DLD1 (cell line): ENCODE results near the gene ANO7.

Experiments
- in situ Hi-C: cut with HindIII; loops from 2 replicates; pipeline ENCODE4 v1.10.0; 2017; ENCODE audit warnings: low sequenced_read_pairs

ANO7 gene

GRCh38 chr2:241188361-241189092, at the start of gene ANO7:
TSS of gene ANO7 (plus strand) at chr2:241188677. CDS start at chr2:241190064, 1,387 bp downstream.
- in situ Hi-C loops, result no loop called here

GRCh38 chr2:241139531-241140444, 48.7 kb upstream of the ANO7 start:
- in situ Hi-C loops, result loop anchor here (10.0 kb wide), 1 partner anchor 295 kb away; no protein-coding TSS in a partner anchor

- in situ Hi-C loops, result loop anchor here (10.0 kb wide), 1 partner anchor 296 kb away; no protein-coding TSS in a partner anchor
These were observed 48.0 kb upstream of the ANO7 start for GRCh38 chr2:241140445-241140840.

DNA sequence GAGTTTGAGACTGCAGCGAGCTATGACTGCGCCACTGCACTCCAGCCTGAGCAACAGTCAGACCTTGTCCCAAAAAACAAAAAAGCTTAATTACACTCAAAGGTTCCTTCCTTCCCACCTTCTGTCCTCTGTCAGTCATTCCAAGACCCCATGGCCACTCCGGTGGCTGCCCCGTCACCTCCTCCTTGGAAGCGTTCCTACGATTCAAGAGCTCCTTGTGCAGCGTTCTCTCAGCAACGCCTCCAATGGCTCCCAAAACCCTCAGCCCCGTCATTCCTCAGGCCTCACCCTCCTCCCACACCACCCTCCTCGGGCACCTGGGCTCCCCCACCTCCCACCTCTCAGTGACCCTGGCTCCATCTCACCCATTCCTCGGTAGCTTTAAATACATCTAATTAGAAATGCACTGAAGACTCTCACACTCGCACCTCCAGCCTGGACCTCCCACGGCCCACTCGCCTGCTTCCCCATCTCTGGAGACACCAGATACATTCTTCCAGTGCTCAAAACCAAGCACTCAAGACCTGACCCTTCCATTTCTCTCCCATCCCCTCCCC, 47.2 kb upstream of the ANO7 start:
- in situ Hi-C loops, result loop anchor here (10.0 kb wide), 1 partner anchor 296 kb away; no protein-coding TSS in a partner anchor

- in situ Hi-C loops, result loop anchor here (10.0 kb wide), 1 partner anchor 297 kb away; no protein-coding TSS in a partner anchor
These were observed 46.4 kb upstream of the ANO7 start for GRCh38 chr2:241142063-241142462.

- in situ Hi-C loops, result loop anchor here (10.0 kb wide), 1 partner anchor 298 kb away; no protein-coding TSS in a partner anchor
These were observed 45.9 kb upstream of the ANO7 start for GRCh38 chr2:241142593-241142992.

DNA sequence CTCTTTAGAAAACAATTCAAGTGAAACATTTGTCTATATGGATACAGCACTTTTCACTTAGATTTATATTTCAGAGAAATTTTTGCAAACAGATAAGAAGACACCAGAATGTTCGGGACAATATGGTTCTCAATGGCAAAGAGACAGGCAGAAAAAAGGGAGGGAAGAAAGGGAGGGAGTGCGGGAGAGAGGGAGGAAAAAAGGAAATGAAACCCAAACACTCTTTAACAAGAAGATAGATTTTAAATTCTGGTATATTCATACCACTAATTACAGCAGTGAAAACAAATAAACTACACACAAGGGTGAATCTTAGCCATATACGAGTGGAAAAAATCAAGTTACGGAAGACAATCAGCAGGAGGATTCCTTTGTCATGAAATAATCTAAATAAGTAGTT, 42.2 kb upstream of the ANO7 start:
- in situ Hi-C loops, result loop anchor here (10.0 kb wide), 1 partner anchor 301 kb away; no protein-coding TSS in a partner anchor

GRCh38 chr2:241147336-241147735, 41.1 kb upstream of the ANO7 start:
- in situ Hi-C loops, result loop anchor here (10.0 kb wide), 1 partner anchor 303 kb away; no protein-coding TSS in a partner anchor

DNA sequence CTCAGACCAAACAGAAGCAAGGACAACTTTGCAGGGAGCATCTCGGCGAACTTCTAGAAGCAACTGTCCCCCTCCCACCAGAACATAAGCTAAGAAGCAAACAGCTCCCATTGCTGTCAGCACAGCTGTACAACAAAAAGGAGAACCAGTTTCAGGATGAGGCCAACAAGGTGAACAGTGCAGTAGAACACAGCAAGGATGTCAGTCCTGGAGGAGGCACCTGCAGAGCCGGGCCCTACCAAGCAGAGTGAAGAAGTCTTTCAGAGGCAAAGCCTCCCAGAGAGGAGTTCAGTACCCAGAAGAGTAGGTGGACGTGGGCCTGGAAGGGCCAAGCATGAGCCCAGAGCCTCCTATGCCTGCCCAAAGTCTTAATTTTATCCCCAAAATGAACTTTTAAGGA, 40.2 kb upstream of the ANO7 start:
- in situ Hi-C loops, result loop anchor here (10.0 kb wide), 1 partner anchor 303 kb away; no protein-coding TSS in a partner anchor

DNA sequence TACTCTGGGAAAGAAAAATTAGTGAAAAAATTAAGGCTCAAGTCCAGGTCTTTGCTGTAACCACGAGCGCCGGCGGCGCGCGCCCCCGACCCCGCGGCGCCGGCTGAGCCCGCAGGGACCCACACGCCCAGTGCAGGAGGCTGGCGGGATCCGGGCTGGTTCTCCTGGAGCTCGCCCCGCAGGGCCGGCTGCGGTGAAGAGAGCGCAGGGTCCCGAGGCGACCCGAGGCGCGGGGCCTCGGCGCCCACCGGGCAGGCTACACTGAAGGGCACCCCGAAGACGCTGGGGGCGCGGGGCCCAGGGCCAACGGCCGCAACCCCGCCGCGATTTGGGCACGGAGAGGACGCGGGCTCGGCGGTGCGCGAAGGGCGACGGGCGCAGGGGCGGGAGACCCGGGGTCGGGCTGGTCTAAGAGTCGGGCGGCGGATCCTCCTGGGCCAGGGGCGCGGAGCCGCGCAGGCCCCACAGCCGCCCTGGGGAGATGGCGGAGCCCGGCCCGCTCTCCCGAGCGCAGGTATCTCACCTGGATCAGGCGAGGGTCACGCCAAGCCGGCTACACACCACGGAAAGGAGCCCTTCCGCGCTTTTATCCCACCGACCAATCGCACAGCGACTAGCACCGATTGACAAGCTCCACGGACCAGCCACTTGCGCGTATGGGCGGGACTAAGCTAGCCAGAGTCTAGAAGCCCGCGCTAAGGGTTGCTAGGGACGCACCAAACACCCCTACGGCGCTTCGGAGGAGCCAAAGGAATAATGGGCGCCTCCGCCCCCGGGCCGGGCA, 39.4 kb upstream of the ANO7 start, which contains the start of gene PASK:
Gene PASK, minus strand, starts transcription at position 582 of the 784 bp plus-strand sequence. CDS start 6,440 bp downstream, outside the sequence.
- in situ Hi-C loops, result loop anchor here (10.0 kb wide), 1 partner anchor 304 kb away; no protein-coding TSS in a partner anchor

DNA sequence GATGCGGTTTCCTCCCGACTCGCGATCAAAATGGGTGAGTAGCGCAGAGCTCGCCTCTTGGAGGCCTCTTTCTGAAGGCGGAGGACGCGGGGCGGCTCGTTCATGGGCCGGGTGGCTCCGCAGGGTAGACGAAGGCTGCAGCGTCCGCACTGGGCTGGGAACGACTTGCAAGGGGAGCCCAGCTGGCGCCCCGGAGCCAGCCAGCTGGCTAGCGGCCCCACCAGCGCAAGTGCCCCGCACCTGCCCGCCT, 38.9 kb upstream of the ANO7 start:
- in situ Hi-C loops, result loop anchor here (10.0 kb wide), 1 partner anchor 305 kb away; no protein-coding TSS in a partner anchor

GRCh38 chr2:241149925-241150659, 38.4 kb upstream of the ANO7 start, which contains the start of gene PPP1R7:
TSS of gene PPP1R7 (plus strand) at chr2:241150467. CDS start at chr2:241150496, 29 bp downstream.
- in situ Hi-C loops, result loop anchor here (10.0 kb wide), 1 partner anchor 305 kb away; no protein-coding TSS in a partner anchor

- in situ Hi-C loops, result no loop called here
These were observed 37.6 kb upstream of the ANO7 start for GRCh38 chr2:241150660-241151530.

DNA sequence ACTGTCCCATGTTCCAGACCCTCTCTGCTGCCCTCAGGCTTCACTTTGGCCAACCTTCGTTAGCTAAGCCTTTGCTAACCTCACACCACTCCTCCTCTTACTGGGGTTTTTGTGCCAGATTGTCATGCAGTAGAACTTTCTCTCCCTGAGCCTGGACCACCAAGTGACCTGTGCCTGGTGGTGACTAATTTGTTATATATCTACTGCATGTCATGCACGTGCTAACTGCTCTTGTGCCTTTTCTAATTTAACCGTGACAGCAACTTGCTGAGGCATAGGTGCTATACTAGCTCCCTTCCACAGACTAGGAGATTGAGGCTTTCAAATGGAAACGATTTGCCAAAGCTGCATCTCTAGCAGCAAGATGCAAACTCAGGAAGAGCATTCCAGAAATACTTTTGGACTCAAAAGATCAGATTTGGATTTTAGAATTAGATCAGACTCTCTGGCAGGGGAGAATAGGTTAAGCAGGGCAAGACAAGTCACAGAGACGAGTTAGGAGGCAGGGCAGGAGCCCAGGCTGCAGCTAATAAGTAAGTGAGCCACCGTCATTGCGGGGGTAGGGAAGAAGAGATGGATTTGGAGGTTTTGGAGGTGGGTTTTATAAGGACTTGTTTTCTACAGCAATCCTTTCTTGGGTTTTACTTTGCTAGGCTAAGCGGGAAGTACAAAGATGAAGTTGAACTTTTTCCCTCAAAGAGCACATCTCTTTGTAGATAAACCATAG, 36.4 kb upstream of the ANO7 start:
- in situ Hi-C loops, result no loop called here

- in situ Hi-C loops, result no loop called here
These were observed 34.9 kb upstream of the ANO7 start for GRCh38 chr2:241153616-241154015.

GRCh38 chr2:241154915-241155314, 33.6 kb upstream of the ANO7 start:
- in situ Hi-C loops, result no loop called here

DNA sequence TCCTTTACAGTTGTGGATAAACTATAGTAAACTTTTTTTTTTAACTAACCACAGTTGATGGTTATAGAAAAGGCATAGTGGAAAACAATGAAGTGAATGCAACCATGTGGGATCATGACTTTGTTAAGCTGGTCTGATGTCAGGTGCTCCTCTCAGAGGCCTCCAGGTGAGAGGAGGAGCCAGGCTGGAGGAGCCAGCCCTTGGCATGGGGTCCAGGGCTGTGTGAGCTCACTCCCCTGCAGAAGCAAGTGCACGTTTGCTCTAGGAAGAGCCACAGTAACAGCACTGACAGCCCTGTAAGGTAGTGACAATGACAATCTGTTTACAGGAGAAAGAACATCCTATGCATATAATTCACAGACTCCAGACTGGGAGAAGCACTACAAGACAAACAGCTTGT, 32.5 kb upstream of the ANO7 start:
- in situ Hi-C loops, result no loop called here

DNA sequence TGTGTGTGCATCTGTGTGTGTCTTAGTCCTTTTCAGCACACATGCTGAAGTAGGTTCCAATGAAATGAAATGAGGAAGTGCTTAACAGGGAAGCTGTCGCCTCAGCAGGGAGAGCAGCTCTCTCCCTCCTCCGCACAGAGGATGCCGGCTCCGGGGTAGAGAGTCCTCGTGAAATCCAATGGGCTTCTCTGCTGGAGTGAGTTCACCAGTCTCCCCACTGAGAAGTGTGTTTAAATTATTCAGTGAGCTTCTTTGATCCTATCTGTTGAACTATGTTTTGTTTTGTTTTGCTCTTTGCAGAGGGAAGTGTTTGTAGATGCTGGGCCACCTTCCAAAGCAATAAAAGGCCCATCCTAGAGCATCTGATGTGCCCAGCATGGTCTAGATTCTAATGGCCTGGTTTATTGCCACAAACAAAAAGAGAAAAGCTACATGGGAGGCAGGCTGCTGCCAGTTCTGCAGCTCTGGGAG, 31.5 kb upstream of the ANO7 start:
- in situ Hi-C loops, result no loop called here
